ENCODE measurements around the gene OR1A1. TPM values are rescaled to one million over a fixed set of nuclear protein-coding genes. Genes with fewer than 3 reads are reported as not detected.

Gene OR1A1
- total and polyA plus RNA-seq, 2 of the 13 experiments (the other 11 are each of a cell fraction or from before 2014, with no cell fraction given): not detected

- no peak overlapping the region for H2AFZ ChIP-seq (ENCODE audit: low read length)
- intact Hi-C loops (cut with micrococcal nuclease; ENCODE audit: unreplicated experiment): no loop called here
- DNase-seq (ENCODE audit: low spot score) (no peak), FAIRE-seq (no peak), ATAC-seq (no peak)
- no peaks in the 10 kb centered on the region for H3K27me3 ChIP-seq (ENCODE audit: control insufficient read depth in 1 of 2, insufficient read depth in 2 of 2, low read length in 2 of 2)
- BruUV-seq (replicated peaks): no TSS peak
- in situ Hi-C loops (cut with HindIII; ENCODE audit: extremely low pct_ligation_motif_present, low pct_unique_long_range_greater_than_20kb): no loop called here
- TF ChIP-seq, protein P1, sequence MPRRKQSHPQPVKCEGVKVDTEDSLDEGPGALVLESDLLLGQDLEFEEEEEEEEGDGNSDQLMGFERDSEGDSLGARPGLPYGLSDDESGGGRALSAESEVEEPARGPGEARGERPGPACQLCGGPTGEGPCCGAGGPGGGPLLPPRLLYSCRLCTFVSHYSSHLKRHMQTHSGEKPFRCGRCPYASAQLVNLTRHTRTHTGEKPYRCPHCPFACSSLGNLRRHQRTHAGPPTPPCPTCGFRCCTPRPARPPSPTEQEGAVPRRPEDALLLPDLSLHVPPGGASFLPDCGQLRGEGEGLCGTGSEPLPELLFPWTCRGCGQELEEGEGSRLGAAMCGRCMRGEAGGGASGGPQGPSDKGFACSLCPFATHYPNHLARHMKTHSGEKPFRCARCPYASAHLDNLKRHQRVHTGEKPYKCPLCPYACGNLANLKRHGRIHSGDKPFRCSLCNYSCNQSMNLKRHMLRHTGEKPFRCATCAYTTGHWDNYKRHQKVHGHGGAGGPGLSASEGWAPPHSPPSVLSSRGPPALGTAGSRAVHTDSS (CRISPR knock-in tag; conservative IDR thresholded peaks at IDR 0.05): no peak
- TF ChIP-seq ZZZ3 (CRISPR knock-in tag; IDR thresholded peaks at IDR 0.05; ENCODE audit: borderline replicate concordance) (no peak), SSRP1 (CRISPR knock-in tag; IDR thresholded peaks at IDR 0.05) (no peak), ZNF275 (CRISPR knock-in tag; IDR thresholded peaks at IDR 0.05; ENCODE audit: borderline replicate concordance) (no peak), ZNF260 (CRISPR knock-in tag; IDR thresholded peaks at IDR 0.05; ENCODE audit: borderline replicate concordance, low read depth) (no peak), CBX5 (CRISPR knock-in tag; IDR thresholded peaks at IDR 0.05; ENCODE audit: borderline replicate concordance) (no peak), SNAPC2 (CRISPR knock-in tag; IDR thresholded peaks at IDR 0.05) (no peak), CSRNP1 (CRISPR knock-in tag; IDR thresholded peaks at IDR 0.05) (no peak), HHEX (CRISPR knock-in tag; IDR thresholded peaks at IDR 0.05) (no peak)
- H3K36me3 ChIP-seq (replicated peaks in 1 of 2; ENCODE audit: control insufficient read depth in 1 of 2, insufficient read depth in 2 of 2, low read length in 2 of 2): no peaks in the 10 kb centered on the region
- H4K20me1 ChIP-seq (ENCODE audit: insufficient read depth, low read length): no peaks in the 10 kb centered on the region
- H3K4me3 ChIP-seq (replicated peaks in 1 of 3; ENCODE audit: insufficient read depth in 1 of 3, low read depth in 2 of 3, low read length in 3 of 3): no peak overlapping the region
- H3K4me1 ChIP-seq (ENCODE audit: insufficient read depth, low read length): no peaks in the 10 kb centered on the region
- no peaks in the 10 kb centered on the region for H3K79me2 ChIP-seq (ENCODE audit: insufficient read depth, low read length)
- ChIA-PET POLR2A (no interaction called here), CTCF (ENCODE audit: low intra/inter-chr PET ratio, low total read pairs) (no interaction called here)
- WGBS (ENCODE audit: low lambda C conversion rate): 3% methylated on average over 4 of the region's 4 CpGs
- no peak overlapping the region for H3K9ac ChIP-seq (ENCODE audit: insufficient read depth, low read depth, low read length)
- H3K27ac ChIP-seq (ENCODE audit: extremely low read length, insufficient read depth, low read length): no peak overlapping the region
- no peak overlapping the region for H3K4me2 ChIP-seq (ENCODE audit: low read depth, low read length)
- no peaks in the 10 kb centered on the region for H3K9me3 ChIP-seq (ENCODE audit: low read length)
Observed at GRCh38 chr17:3189961-3190360, 17.5 kb upstream of the OR1A1 start.
